HepG2 (cell line): ENCODE data around the gene XPC. TPM values are rescaled to one million over a fixed set of nuclear protein-coding genes. Genes with fewer than 3 reads are reported as not detected.

ENCODE experiments used
- AGO1 ChIP-seq: fragments of 200-400 bp; formaldehyde crosslinking; IDR thresholded peaks from 2 replicates; pipeline ENCODE4 v1.6.1; 2017; ENCODE audit warnings: mild to moderate bottlenecking, low read depth, low read length, moderate library complexity; ENCODE audit not compliant: poor library complexity, severe bottlenecking
- AHDC1 ChIP-seq: sonication (generic); formaldehyde crosslinking; IDR thresholded peaks from 2 replicates; pipeline ENCODE4 v1.5.1; 2020; ENCODE audit warnings: mild to moderate bottlenecking, missing genetic modification reagents, borderline replicate concordance
- AKAP8 ChIP-seq: sonication (generic); formaldehyde crosslinking; IDR thresholded peaks from 2 replicates; pipeline ENCODE4 v1.5.1; 2020; ENCODE audit warnings: mild to moderate bottlenecking, missing genetic modification reagents
- ARNT2 ChIP-seq: sonication (generic); formaldehyde crosslinking; IDR thresholded peaks from 2 replicates; pipeline ENCODE4 v1.8.0; 2022; ENCODE audit warnings: mild to moderate bottlenecking, low read depth, missing genetic modification reagents, moderate library complexity
- BCL6 ChIP-seq: IDR thresholded peaks from 2 replicates; pipeline ENCODE4 v1.6.1; 2016; ENCODE audit warnings: missing genetic modification reagents, missing compliant biosample characterization
- FOXC1 ChIP-seq: sonication (generic); formaldehyde crosslinking; IDR thresholded peaks from 2 replicates; pipeline ENCODE4 v1.8.0; 2022; ENCODE audit warnings: mild to moderate bottlenecking, missing genetic modification reagents, borderline replicate concordance
- MYPOP ChIP-seq: sonication (generic); formaldehyde crosslinking; IDR thresholded peaks from 2 replicates; pipeline ENCODE4 v1.8.1; 2023; ENCODE audit warnings: mild to moderate bottlenecking, moderate library complexity, missing genetic modification reagents
- NCOR1 ChIP-seq: fragments of 200-600 bp; sonication (generic); IDR thresholded peaks from 2 replicates; pipeline ENCODE4 v1.7.0; 2017; ENCODE audit warnings: antibody characterized with exemption, low read length, borderline replicate concordance
- PRPF4 ChIP-seq: fragments of 200-400 bp; formaldehyde crosslinking; IDR thresholded peaks from 2 replicates; pipeline ENCODE4 v1.6.1; 2016; ENCODE audit warnings: low read length, low read depth; ENCODE audit not compliant: poor library complexity, severe bottlenecking
- ZNF382 ChIP-seq: sonication (generic); formaldehyde crosslinking; IDR thresholded peaks from 2 replicates; pipeline ENCODE4 v1.5.0; 2020; ENCODE audit warnings: missing genetic modification reagents, mild to moderate bottlenecking, borderline replicate concordance
- ZNF598 ChIP-seq: sonication (generic); formaldehyde crosslinking; IDR thresholded peaks from 2 replicates; pipeline ENCODE4 v1.5.1; 2020; ENCODE audit warnings: mild to moderate bottlenecking, missing genetic modification reagents, borderline replicate concordance
- ZNF614 ChIP-seq: IDR thresholded peaks from 2 replicates; pipeline ENCODE4 v1.6.1; 2018; ENCODE audit warnings: missing biosample characterization, missing genetic modification reagents, inconsistent platforms, borderline replicate concordance
- polyA plus RNA-seq, 8 experiments: library from polyadenylated mRNA; depleted of rRNA in 3 of 8; stranded (reverse) in 7 of 8; unstranded in 1 of 8; fragments of >200 nt; fragmentation: Illumina TruSeq in 4 of 8; extraction: Trizol in 4 of 8; gene quantifications; 2 replicates each; pipeline versions ENCODE4 v1.2.1 to v1.2.3, GENCODE V29; 2011 to 2016; ENCODE audit warnings: low read depth in 4 of 8, missing spikeins in 1 of 8, mixed read lengths in 1 of 8; ENCODE audit not compliant: insufficient read depth in 1 of 8
- total RNA-seq, 5 experiments: library from RNA; depleted of rRNA; stranded (reverse); fragments of >200 nt; fragmentation: Illumina TruSeq; extraction: Trizol; gene quantifications; 2 replicates each; pipeline ENCODE4 v1.2.3, GENCODE V29; 2016; ENCODE audit warnings: low read depth in 1 of 5
- TF ChIP-seq, protein P1 (sequence below): sonication (generic); formaldehyde crosslinking; IDR thresholded peaks from 2 replicates; pipeline ENCODE4 v1.4.0; 2020; ENCODE audit warnings: mild to moderate bottlenecking, missing genetic modification reagents
- TF ChIP-seq, protein P2 (sequence below): sonication (generic); formaldehyde crosslinking; IDR thresholded peaks from 2 replicates; pipeline ENCODE4 v1.5.0; 2020; ENCODE audit warnings: mild to moderate bottlenecking, missing genetic modification reagents, borderline replicate concordance

Gene XPC
- total and polyA plus RNA-seq, 2 of the 13 experiments (the other 11 are each of a cell fraction or from before 2014, with no cell fraction given): 9.4 to 24.1 TPM

DNA sequence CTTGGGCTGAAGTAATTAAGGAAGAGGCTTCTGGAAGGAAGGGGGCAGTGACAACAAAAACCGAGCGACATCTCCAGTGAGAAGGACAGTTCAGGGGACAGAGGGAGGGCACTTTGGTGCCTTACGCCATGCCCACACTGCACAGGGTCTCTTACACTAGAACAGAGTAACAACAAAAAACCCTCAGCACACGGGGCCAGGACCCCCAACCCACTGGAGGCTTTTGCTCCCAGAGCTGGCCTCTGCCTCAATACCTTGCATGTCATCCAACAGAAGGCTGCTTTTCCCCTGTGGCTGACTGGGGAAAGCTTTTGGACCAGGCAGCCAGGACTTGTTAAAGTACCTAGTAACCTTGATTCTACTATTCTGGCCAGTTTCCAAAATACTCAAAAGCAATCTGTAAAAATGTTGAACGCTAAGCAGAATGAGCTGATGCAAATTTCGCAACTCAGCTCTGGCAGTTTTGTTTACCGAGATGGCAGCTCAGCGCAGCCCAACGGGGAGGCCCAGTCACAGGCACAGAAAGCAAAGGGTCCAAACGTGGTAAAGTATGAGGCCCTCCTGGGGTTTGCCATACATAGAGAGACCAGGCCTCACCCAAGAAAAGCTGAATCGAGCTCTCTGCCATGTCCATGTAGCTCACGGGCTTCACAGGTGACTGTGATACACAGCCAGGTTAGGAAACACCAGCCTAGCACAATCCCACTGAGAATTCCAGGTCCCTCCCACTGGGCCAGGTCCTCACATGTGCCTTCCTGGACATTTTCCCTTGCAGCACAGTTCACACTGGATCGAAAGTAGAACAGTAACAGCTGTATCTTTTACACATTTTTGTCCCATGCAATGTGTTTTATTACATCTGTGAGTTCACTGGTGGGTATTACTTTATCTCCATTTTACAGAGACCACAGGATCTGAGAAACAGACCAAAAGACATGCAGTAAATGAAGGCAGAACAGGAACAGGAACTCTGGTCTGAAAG is 59.7 kb downstream of the XPC start (continued):
- TF ChIP-seq ZNF598 (0 out of 2 replicates have a peak, but pooled peaks have one; percentile 40), AGO1 (no peak), NCOR1 (peak; percentile 60; the same call in 1 of the 2 replicates), MYPOP (CRISPR knock-in tag) (peak; percentile 77; the same call in 1 of the 2 replicates), AHDC1 (CRISPR knock-in tag) (peak; percentile 62; the same call in 1 of the 2 replicates), ZNF382 (no peak), PRPF4 (no peak), ARNT2 (0 out of 2 replicates have a peak, but pooled peaks have one; percentile 42), ZNF614 (CRISPR knock-in tag) (peak; percentile 80; the same call in 1 of the 2 replicates), AKAP8 (CRISPR knock-in tag) (0 out of 2 replicates have a peak, but pooled peaks have one; percentile 37), BCL6 (CRISPR knock-in tag) (peak; percentile 88), FOXC1 (CRISPR knock-in tag) (peak; percentile 72; the same call in 1 of the 2 replicates)
- TF ChIP-seq, protein P1, sequence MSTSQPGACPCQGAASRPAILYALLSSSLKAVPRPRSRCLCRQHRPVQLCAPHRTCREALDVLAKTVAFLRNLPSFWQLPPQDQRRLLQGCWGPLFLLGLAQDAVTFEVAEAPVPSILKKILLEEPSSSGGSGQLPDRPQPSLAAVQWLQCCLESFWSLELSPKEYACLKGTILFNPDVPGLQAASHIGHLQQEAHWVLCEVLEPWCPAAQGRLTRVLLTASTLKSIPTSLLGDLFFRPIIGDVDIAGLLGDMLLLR (CRISPR knock-in tag): 0 out of 2 replicates have a peak, but pooled peaks have one; percentile 9
- TF ChIP-seq, protein P2, sequence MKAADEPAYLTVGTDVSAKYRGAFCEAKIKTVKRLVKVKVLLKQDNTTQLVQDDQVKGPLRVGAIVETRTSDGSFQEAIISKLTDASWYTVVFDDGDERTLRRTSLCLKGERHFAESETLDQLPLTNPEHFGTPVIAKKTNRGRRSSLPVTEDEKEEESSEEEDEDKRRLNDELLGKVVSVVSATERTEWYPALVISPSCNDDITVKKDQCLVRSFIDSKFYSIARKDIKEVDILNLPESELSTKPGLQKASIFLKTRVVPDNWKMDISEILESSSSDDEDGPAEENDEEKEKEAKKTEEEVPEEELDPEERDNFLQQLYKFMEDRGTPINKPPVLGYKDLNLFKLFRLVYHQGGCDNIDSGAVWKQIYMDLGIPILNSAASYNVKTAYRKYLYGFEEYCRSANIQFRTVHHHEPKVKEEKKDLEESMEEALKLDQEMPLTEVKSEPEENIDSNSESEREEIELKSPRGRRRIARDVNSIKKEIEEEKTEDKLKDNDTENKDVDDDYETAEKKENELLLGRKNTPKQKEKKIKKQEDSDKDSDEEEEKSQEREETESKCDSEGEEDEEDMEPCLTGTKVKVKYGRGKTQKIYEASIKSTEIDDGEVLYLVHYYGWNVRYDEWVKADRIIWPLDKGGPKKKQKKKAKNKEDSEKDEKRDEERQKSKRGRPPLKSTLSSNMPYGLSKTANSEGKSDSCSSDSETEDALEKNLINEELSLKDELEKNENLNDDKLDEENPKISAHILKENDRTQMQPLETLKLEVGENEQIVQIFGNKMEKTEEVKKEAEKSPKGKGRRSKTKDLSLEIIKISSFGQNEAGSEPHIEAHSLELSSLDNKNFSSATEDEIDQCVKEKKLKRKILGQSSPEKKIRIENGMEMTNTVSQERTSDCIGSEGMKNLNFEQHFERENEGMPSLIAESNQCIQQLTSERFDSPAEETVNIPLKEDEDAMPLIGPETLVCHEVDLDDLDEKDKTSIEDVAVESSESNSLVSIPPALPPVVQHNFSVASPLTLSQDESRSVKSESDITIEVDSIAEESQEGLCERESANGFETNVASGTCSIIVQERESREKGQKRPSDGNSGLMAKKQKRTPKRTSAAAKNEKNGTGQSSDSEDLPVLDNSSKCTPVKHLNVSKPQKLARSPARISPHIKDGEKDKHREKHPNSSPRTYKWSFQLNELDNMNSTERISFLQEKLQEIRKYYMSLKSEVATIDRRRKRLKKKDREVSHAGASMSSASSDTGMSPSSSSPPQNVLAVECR (CRISPR knock-in tag): peak; percentile 57; the same call in 1 of the 2 replicates
